Right lobe of liver (tissue), 4 donors: ENCODE measurements around the gene RNF214.

ENCODE experiments used
- CTCF ChIP-seq, 4 donors: fragments of 200-600 bp in 3 of 4; fragments of 450-650 bp in 1 of 4; IDR thresholded peaks; one replicate each; pipeline versions ENCODE4 v1.5.1 to v1.8.0; 2016 to 2022; ENCODE audit warnings: antibody characterized with exemption in 4 of 4, mild to moderate bottlenecking in 2 of 4
- POLR2A ChIP-seq: fragments of 450-650 bp; IDR thresholded peaks from one replicate; pipeline ENCODE4 v1.6.1; 2017; ENCODE audit warnings: antibody characterized with exemption, mild to moderate bottlenecking
- donor health status: DM: no; HTN: no; CAD: no.
- donor health status: DM: no; HTN: no; CAD: no.
- donor health status: DM: no; HTN: yes; CAD: no.

GRCh38 chr11:117278347-117278746 is 45.9 kb downstream of the RNF214 start:
- no peak for TF ChIP-seq CTCF (IDR thresholded peaks at IDR 0.05)
- TF ChIP-seq POLR2A: no peak
